ENCODE results near the gene ABCC4.

- no peak for TF ChIP-seq CTCF (IDR thresholded peaks at IDR 0.05; ENCODE audit: poor library complexity, severe bottlenecking)
- TF ChIP-seq TAF1 (IDR thresholded peaks at IDR 0.05; ENCODE audit: low read depth): no peak
- no peak for TF ChIP-seq POLR2AphosphoS5 (IDR thresholded peaks at IDR 0.05)
- TF ChIP-seq EZH2 (IDR thresholded peaks at IDR 0.05; ENCODE audit: borderline replicate concordance, insufficient read depth, low read length, poor library complexity, severe bottlenecking): no peak
- TF ChIP-seq REST (IDR thresholded peaks at IDR 0.05; ENCODE audit: borderline replicate concordance): no peak
Observed at GRCh38 chr13:95023405-95023804, 277.8 kb downstream of the ABCC4 start.

All from neural cell (in vitro differentiated cells).